ENCODE data around the gene NEK8. TPM values are rescaled to one million over a fixed set of nuclear protein-coding genes. Genes with fewer than 3 reads are reported as not detected.

Gene NEK8
- total RNA-seq, 1 donor from 2014 or later: 3.2 TPM

GRCh38 chr17:28700830-28701492 is 27.6 kb upstream of the NEK8 start:
- peaks cover 75 to 86% of the 10 kb centered on the region in 2 donors for H3K36me3 ChIP-seq
- DNase-seq (ENCODE audit: low spot score in 2 of 2): no peak
- no peak for TF ChIP-seq CTCF (IDR thresholded peaks at IDR 0.05)
- H3K4me3 ChIP-seq: no peak overlapping the region
- no peaks in the 10 kb centered on the region for H3K27me3 ChIP-seq
- no peak overlapping the region for H3K27ac ChIP-seq
- H3K9me3 ChIP-seq: no peaks in the 10 kb centered on the region
- intact Hi-C loops (cut with DNase I): no loop called here
- H3K4me1 ChIP-seq: no peaks in the 10 kb centered on the region

- peaks cover 63 to 74% of the 10 kb centered on the region in 2 donors for H3K36me3 ChIP-seq
- H3K4me3 ChIP-seq: no peak overlapping the region
- no peak for DNase-seq (ENCODE audit: low spot score in 2 of 2)
- no peaks in the 10 kb centered on the region for H3K4me1 ChIP-seq
- no peak overlapping the region for H3K27ac ChIP-seq
- no peak for TF ChIP-seq CTCF (IDR thresholded peaks at IDR 0.05)
- H3K9me3 ChIP-seq: no peaks in the 10 kb centered on the region
- intact Hi-C loops (cut with DNase I): no loop called here
- H3K27me3 ChIP-seq: no peaks in the 10 kb centered on the region
Measured at GRCh38 chr17:28702026-28702751, 26.4 kb upstream of the NEK8 start.

GRCh38 chr17:28702752-28703150 is 25.8 kb upstream of the NEK8 start:
- Histone ChIP-seq H3K4me1 (no peaks in the 10 kb centered on the region), H3K36me3 (peaks cover 57 to 68% of the 10 kb centered on the region in 2 donors), H3K4me3 (no peak overlapping the region), H3K27ac (no peak overlapping the region), H3K9me3 (no peaks in the 10 kb centered on the region), H3K27me3 (no peaks in the 10 kb centered on the region)
- intact Hi-C loops (cut with DNase I): no loop called here
- no peak for DNase-seq (ENCODE audit: low spot score in 2 of 2)
- TF ChIP-seq CTCF (IDR thresholded peaks at IDR 0.05): no peak

- H3K4me1 ChIP-seq: no peaks in the 10 kb centered on the region
- H3K27ac ChIP-seq: no peak overlapping the region
- TF ChIP-seq CTCF (IDR thresholded peaks at IDR 0.05): no peak
- H3K36me3 ChIP-seq: peaks cover 48 to 59% of the 10 kb centered on the region in 2 donors
- no peak overlapping the region for H3K4me3 ChIP-seq
- no peaks in the 10 kb centered on the region for H3K27me3 ChIP-seq
- H3K9me3 ChIP-seq: no peaks in the 10 kb centered on the region
- intact Hi-C loops (cut with DNase I): no loop called here
- no peak for DNase-seq (ENCODE audit: low spot score in 2 of 2)
Measured at GRCh38 chr17:28703552-28704218, 24.9 kb upstream of the NEK8 start.

- peaks cover 41 to 52% of the 10 kb centered on the region in 2 donors for H3K36me3 ChIP-seq
- H3K27me3 ChIP-seq: no peaks in the 10 kb centered on the region
- H3K4me3 ChIP-seq: no peak overlapping the region
- H3K4me1 ChIP-seq: no peaks in the 10 kb centered on the region
- H3K9me3 ChIP-seq: no peaks in the 10 kb centered on the region
- DNase-seq (ENCODE audit: low spot score in 2 of 2): no peak
- H3K27ac ChIP-seq: no peak overlapping the region
- intact Hi-C loops (cut with DNase I): no loop called here
- no peak for TF ChIP-seq CTCF (IDR thresholded peaks at IDR 0.05)
Measured at GRCh38 chr17:28704219-28704858, 24.2 kb upstream of the NEK8 start.

All from ascending aorta (tissue), 2 donors.